EH (cell line): ENCODE results near the gene TENT5A.
"Not testable (repeated sequence)": the region's sequence is repeated elsewhere in the genome, so short reads cannot be mapped to it uniquely, and the experiment has no call there.

Experiments
- DNase-seq: peaks from one replicate; pipeline ENCODE4 v3.0.0-alpha.2; 2015; ENCODE audit warnings: low read depth

Gene TENT5A

GRCh38 chr6:81752084-81752920 lies at the start of gene TENT5A:
Gene TENT5A, minus strand, starts transcription at chr6:81752681. Its CDS starts 540 bp downstream, at chr6:81752141.
- peak; percentile 94 for DNase-seq

- DNase-seq: no peak
Measured at GRCh38 chr6:81801489-81801888, 49.0 kb upstream of the TENT5A start.

GRCh38 chr6:81800666-81801065 lies 48.2 kb upstream of the TENT5A start:
- no peak for DNase-seq

GRCh38 chr6:81799323-81799722 lies 46.8 kb upstream of the TENT5A start:
- peak; percentile 37 for DNase-seq

GRCh38 chr6:81797591-81797990 lies 45.1 kb upstream of the TENT5A start:
- no peak for DNase-seq

GRCh38 chr6:81795890-81796289 lies 43.4 kb upstream of the TENT5A start:
- DNase-seq: no peak

- DNase-seq: peak; percentile 46
Measured at GRCh38 chr6:81793821-81794475, 41.5 kb upstream of the TENT5A start.

GRCh38 chr6:81792826-81793225 lies 40.3 kb upstream of the TENT5A start:
- peak; percentile 27 for DNase-seq

GRCh38 chr6:81791756-81792155 lies 39.3 kb upstream of the TENT5A start:
- no peak for DNase-seq

GRCh38 chr6:81790034-81790433 lies 37.6 kb upstream of the TENT5A start:
- no peak for DNase-seq

GRCh38 chr6:81789291-81789690 lies 36.8 kb upstream of the TENT5A start:
- no peak for DNase-seq

GRCh38 chr6:81788748-81789147 lies 36.3 kb upstream of the TENT5A start:
- no peak for DNase-seq

GRCh38 chr6:81787313-81788068 lies 35.0 kb upstream of the TENT5A start:
- peak; percentile 38 for DNase-seq

- no peak for DNase-seq
Measured at GRCh38 chr6:81786150-81786549, 33.7 kb upstream of the TENT5A start.

- DNase-seq: no peak
Measured at GRCh38 chr6:81785377-81785776, 32.9 kb upstream of the TENT5A start.

- no peak for DNase-seq
Measured at GRCh38 chr6:81783893-81784292, 31.4 kb upstream of the TENT5A start.

- DNase-seq: no peak
Measured at GRCh38 chr6:81781624-81782023, 29.1 kb upstream of the TENT5A start.

- DNase-seq: no peak
Measured at GRCh38 chr6:81777586-81778268, 25.2 kb upstream of the TENT5A start.

GRCh38 chr6:81776219-81776618 lies 23.7 kb upstream of the TENT5A start:
- not testable (repeated sequence) for DNase-seq

GRCh38 chr6:81774542-81774941 lies 22.1 kb upstream of the TENT5A start:
- DNase-seq: no peak

- DNase-seq: no peak
Measured at GRCh38 chr6:81773887-81774286, 21.4 kb upstream of the TENT5A start.

- DNase-seq: peak; percentile 96
Measured at GRCh38 chr6:81772741-81773140, 20.3 kb upstream of the TENT5A start.
